GM13976 (cell line): ENCODE results near the gene PPP1R12C.
A peak's percentile ranks its signal among the peaks of the same experiment; 100 is the strongest.
"Not testable (repeated sequence)": the region's sequence is repeated elsewhere in the genome, so short reads cannot be mapped to it uniquely, and the experiment has no call there.

Experiments
- DNase-seq: peaks from one replicate; pipeline ENCODE4 v3.0.0; 2012; ENCODE audit warnings: low spot score
- CTCF ChIP-seq: IDR thresholded peaks from 2 replicates; pipeline ENCODE4 v1.5.1; 2012; ENCODE audit warnings: borderline replicate concordance, mild to moderate bottlenecking; ENCODE audit not compliant: insufficient read depth; ENCODE audit errors: extremely low read depth, missing control alignments, control extremely low read depth
- in situ Hi-C: fragments of 300-500 bp; cut with MboI; formaldehyde crosslinking; loops from one replicate; pipeline ENCODE4 v1.12.0; 2022; ENCODE audit warnings: low sequenced_read_pairs, mixed read lengths, inconsistent platforms; ENCODE audit not compliant: unreplicated experiment

PPP1R12C gene

GRCh38 chr19:55160128-55160985, 42.9 kb upstream of the PPP1R12C start:
- in situ Hi-C loops = no loop called here
- peak; percentile 99 for DNase-seq
- peak; percentile 93 for TF ChIP-seq CTCF

- TF ChIP-seq CTCF = no peak
- DNase-seq = no peak
- in situ Hi-C loops = no loop called here
Measured at GRCh38 chr19:55158848-55159749, 41.7 kb upstream of the PPP1R12C start.

- in situ Hi-C loops = no loop called here
- TF ChIP-seq CTCF = no peak
- DNase-seq = no peak
Measured at GRCh38 chr19:55158423-55158822, 41.0 kb upstream of the PPP1R12C start.

GRCh38 chr19:55157064-55157908, 39.8 kb upstream of the PPP1R12C start, which contains the start of gene TNNI3:
Gene TNNI3, minus strand, starts transcription at chr19:55157732. Its CDS starts 143 bp downstream, at chr19:55157589.
- no peak for DNase-seq
- in situ Hi-C loops = no loop called here
- no peak for TF ChIP-seq CTCF

- peak; percentile 75 for DNase-seq
- in situ Hi-C loops = no loop called here
- TF ChIP-seq CTCF = no peak
Measured at GRCh38 chr19:55156202-55157063, 39.0 kb upstream of the PPP1R12C start.

- in situ Hi-C loops = not testable (repeated sequence)
Measured at GRCh38 chr19:55155784-55156183, 38.3 kb upstream of the PPP1R12C start.

More at GRCh38 chr19:55155784-55156183, 38.3 kb upstream of the PPP1R12C start:
- not testable (repeated sequence) for DNase-seq
